HepG2 (cell line): Measurements from ENCODE around the gene METTL26. TPM values are rescaled to one million over a fixed set of nuclear protein-coding genes. Genes with fewer than 3 reads are reported as not detected.

ENCODE experiments used
- CCAR2 ChIP-seq: fragments of 200-400 bp; formaldehyde crosslinking; optimal IDR thresholded peaks from 2 replicates; pipeline ENCODE3; 2018; ENCODE audit warnings: low read depth, mild to moderate bottlenecking, low read length, moderate library complexity
- CENPX ChIP-seq: sonication (generic); formaldehyde crosslinking; IDR thresholded peaks from 2 replicates; pipeline ENCODE4 v1.9.0; 2021; ENCODE audit warnings: mild to moderate bottlenecking, missing genetic modification reagents, moderate library complexity
- DNMT1 ChIP-seq: sonication (generic); formaldehyde crosslinking; IDR thresholded peaks from 2 replicates; pipeline ENCODE4 v1.5.1; 2020; ENCODE audit warnings: mild to moderate bottlenecking, missing genetic modification reagents
- FOSL2 ChIP-seq: sonication (generic); formaldehyde crosslinking; IDR thresholded peaks from 2 replicates; pipeline ENCODE4 v1.4.0; 2020; ENCODE audit warnings: missing genetic modification reagents
- GABPB1 ChIP-seq: IDR thresholded peaks from 2 replicates; pipeline ENCODE4 v1.6.1; 2016; ENCODE audit warnings: mild to moderate bottlenecking, missing genetic modification reagents, moderate library complexity, missing compliant biosample characterization
- GFI1 ChIP-seq: sonication (generic); formaldehyde crosslinking; IDR thresholded peaks from 2 replicates; pipeline ENCODE4 v1.5.0; 2020; ENCODE audit warnings: missing genetic modification reagents, mild to moderate bottlenecking, borderline replicate concordance
- HNRNPH1 ChIP-seq: fragments of 200-400 bp; formaldehyde crosslinking; optimal IDR thresholded peaks from 2 replicates; pipeline ENCODE3; 2017; ENCODE audit warnings: mild to moderate bottlenecking, low read depth, low read length
- KAT2B ChIP-seq: fragments of 150-350 bp; IDR thresholded peaks from 2 replicates; pipeline ENCODE4 v1.6.1; 2014; ENCODE audit warnings: low read depth, low read length, borderline replicate concordance
- KLF13 ChIP-seq: sonication (generic); formaldehyde crosslinking; IDR thresholded peaks from 2 replicates; pipeline ENCODE4 v1.4.0; 2020; ENCODE audit warnings: mild to moderate bottlenecking, missing genetic modification reagents
- NFIB ChIP-seq: sonication (generic); formaldehyde crosslinking; IDR thresholded peaks from 2 replicates; pipeline ENCODE4 v1.9.0; 2021; ENCODE audit warnings: missing genetic modification reagents, mild to moderate bottlenecking, borderline replicate concordance
- POLR2A ChIP-seq, 2 experiments: IDR thresholded peaks; 2 replicates each; pipeline ENCODE4 v1.6.1; 2011; ENCODE audit warnings: low read depth in 2 of 2, low read length in 2 of 2, mild to moderate bottlenecking in 1 of 2, moderate library complexity in 1 of 2; ENCODE audit not compliant: insufficient read depth in 1 of 2
- PTBP1 ChIP-seq: fragments of 200-400 bp; formaldehyde crosslinking; IDR thresholded peaks from 2 replicates; pipeline ENCODE4 v1.6.1; 2018; ENCODE audit warnings: low read length, low read depth; ENCODE audit not compliant: poor library complexity, severe bottlenecking
- RXRB ChIP-seq: IDR thresholded peaks from 2 replicates; pipeline ENCODE4 v1.6.1; 2016; ENCODE audit warnings: borderline replicate concordance, missing genetic modification reagents, missing compliant biosample characterization
- SOX5 ChIP-seq: IDR thresholded peaks from 2 replicates; pipeline ENCODE4 v1.6.1; 2016; ENCODE audit warnings: borderline replicate concordance
- SRSF1 ChIP-seq: fragments of 200-400 bp; formaldehyde crosslinking; optimal IDR thresholded peaks from 2 replicates; pipeline ENCODE3; 2017; ENCODE audit warnings: mild to moderate bottlenecking, low read depth, low read length, moderate library complexity
- SRY ChIP-seq: sonication (generic); formaldehyde crosslinking; IDR thresholded peaks from 2 replicates; pipeline ENCODE4 v1.8.0; 2022; ENCODE audit warnings: mild to moderate bottlenecking, missing genetic modification reagents
- TAF1 ChIP-seq: sonication (generic); formaldehyde crosslinking; IDR thresholded peaks from 2 replicates; pipeline ENCODE4 v1.4.0; 2020; ENCODE audit warnings: missing genetic modification reagents
- TOPORS ChIP-seq: sonication (generic); formaldehyde crosslinking; IDR thresholded peaks from 2 replicates; pipeline ENCODE4 v1.8.0; 2023; ENCODE audit warnings: mild to moderate bottlenecking, missing genetic modification reagents
- ZKSCAN1 ChIP-seq: fragments of 150-350 bp; IDR thresholded peaks from 2 replicates; pipeline ENCODE4 v1.6.1; 2014; ENCODE audit warnings: low read length
- ZKSCAN8 ChIP-seq: IDR thresholded peaks from 2 replicates; pipeline ENCODE4 v1.6.1; 2016; ENCODE audit warnings: borderline replicate concordance, missing genetic modification reagents, missing compliant biosample characterization
- ZMYM2 ChIP-seq: sonication (generic); formaldehyde crosslinking; IDR thresholded peaks from 2 replicates; pipeline ENCODE4 v1.8.0; 2022; ENCODE audit warnings: mild to moderate bottlenecking, missing genetic modification reagents
- ZNF326 ChIP-seq: sonication (generic); formaldehyde crosslinking; IDR thresholded peaks from 2 replicates; pipeline ENCODE4 v1.4.0; 2020; ENCODE audit warnings: missing genetic modification reagents, borderline replicate concordance
- ZNF431 ChIP-seq: sonication (generic); formaldehyde crosslinking; IDR thresholded peaks from 2 replicates; pipeline ENCODE4 v1.9.0; 2022; ENCODE audit warnings: missing genetic modification reagents, low read depth, mild to moderate bottlenecking, borderline replicate concordance
- ZNF720 ChIP-seq: sonication (generic); formaldehyde crosslinking; IDR thresholded peaks from 2 replicates; pipeline ENCODE4 v1.4.0; 2020; ENCODE audit warnings: missing genetic modification reagents
- ZNF841 ChIP-seq: sonication (generic); formaldehyde crosslinking; IDR thresholded peaks from 2 replicates; pipeline ENCODE4 v1.8.1; 2023; ENCODE audit warnings: missing genetic modification reagents, borderline replicate concordance
- ZSCAN21 ChIP-seq: sonication (generic); formaldehyde crosslinking; IDR thresholded peaks from 2 replicates; pipeline ENCODE4 v1.8.0; 2022; ENCODE audit warnings: mild to moderate bottlenecking, missing genetic modification reagents, moderate library complexity, borderline replicate concordance
- polyA plus RNA-seq, 8 experiments: library from polyadenylated mRNA; depleted of rRNA in 3 of 8; stranded (reverse) in 7 of 8; unstranded in 1 of 8; fragments of >200 nt; fragmentation: Illumina TruSeq in 4 of 8; extraction: Trizol in 4 of 8; gene quantifications; 2 replicates each; pipeline versions ENCODE4 v1.2.1 to v1.2.3, GENCODE V29; 2011 to 2016; ENCODE audit warnings: low read depth in 4 of 8, missing spikeins in 1 of 8, mixed read lengths in 1 of 8; ENCODE audit not compliant: insufficient read depth in 1 of 8
- total RNA-seq, 5 experiments: library from RNA; depleted of rRNA; stranded (reverse); fragments of >200 nt; fragmentation: Illumina TruSeq; extraction: Trizol; gene quantifications; 2 replicates each; pipeline ENCODE4 v1.2.3, GENCODE V29; 2016; ENCODE audit warnings: low read depth in 1 of 5
- TF ChIP-seq, protein P1 (sequence below): fragments of 450-650 bp; IDR thresholded peaks from 2 replicates; pipeline ENCODE4 v1.6.1; 2017; ENCODE audit warnings: mild to moderate bottlenecking
- TF ChIP-seq, protein P2 (sequence below): sonication (generic); formaldehyde crosslinking; IDR thresholded peaks from 2 replicates; pipeline ENCODE4 v1.9.0; 2022; ENCODE audit warnings: missing genetic modification reagents, mild to moderate bottlenecking, borderline replicate concordance

METTL26 gene
- total and polyA plus RNA-seq, 2 of the 13 experiments (the other 11 are each of a cell fraction or from before 2014, with no cell fraction given): 65.5 to 70.1 TPM

DNA sequence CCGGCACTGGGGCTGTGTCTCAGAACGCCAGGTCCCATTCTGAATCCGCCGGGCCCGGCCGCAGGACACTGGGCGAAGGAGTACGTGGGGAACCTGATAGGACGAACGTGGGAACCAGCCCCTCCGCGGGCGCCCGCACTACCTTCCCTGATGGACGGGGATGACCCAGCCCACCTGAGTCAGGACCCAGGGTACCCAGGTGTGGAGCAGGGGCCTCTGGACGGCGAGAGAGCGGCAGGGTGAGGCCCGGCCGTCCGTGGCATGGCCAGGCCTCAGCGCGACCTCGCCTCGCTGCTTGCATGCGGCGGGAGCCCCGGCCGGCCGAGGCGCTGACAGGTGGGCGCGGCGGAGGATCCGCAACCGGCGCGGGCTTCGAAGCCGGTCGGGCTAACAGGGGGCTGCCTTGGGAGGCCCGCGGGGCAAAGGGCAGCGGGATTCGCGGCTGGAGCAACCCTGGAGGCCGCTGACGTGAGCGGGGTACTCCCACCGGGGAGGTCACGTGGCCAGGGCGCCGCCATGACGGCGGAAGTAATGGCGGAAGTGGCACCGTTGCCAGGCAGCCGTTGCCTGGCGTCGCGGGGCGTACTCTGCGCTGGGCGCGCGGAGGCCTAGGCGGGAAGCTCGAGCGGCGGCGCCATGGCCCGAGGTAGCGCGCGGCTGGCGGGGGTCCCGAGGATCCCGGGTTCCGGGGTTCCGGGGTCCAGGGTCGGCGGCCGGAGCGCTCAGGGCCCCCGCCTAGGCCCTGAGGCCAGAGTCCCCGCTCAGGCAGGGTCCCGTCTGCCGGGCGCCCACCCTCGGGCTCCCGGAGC is 12.9 kb upstream of the METTL26 start, which contains the start of gene WDR90 (continued):
- TF ChIP-seq TAF1 (peak; percentile 76), ZMYM2 (CRISPR knock-in tag) (no peak), KAT2B (no peak), POLR2A (IDR thresholded peaks at IDR 0.05; ENCODE audit: insufficient read depth in 1 of 2, low read depth in 2 of 2, low read length in 2 of 2) (peak; percentile 61 to 74), SRSF1 (peak; percentile 59), ZKSCAN1 (no peak; the same call in 1 of the 2 replicates), ZNF720 (CRISPR knock-in tag) (no peak), CENPX (CRISPR knock-in tag) (no peak), SOX5 (CRISPR knock-in tag) (peak; percentile 59; the same call in 1 of the 2 replicates), ZNF326 (CRISPR knock-in tag) (no peak), ZNF841 (CRISPR knock-in tag) (no peak; the same call in 1 of the 2 replicates), PTBP1 (no peak), GFI1 (CRISPR knock-in tag) (peak; percentile 55; the same call in 1 of the 2 replicates), KLF13 (CRISPR knock-in tag) (0 out of 2 replicates have a peak, but pooled peaks have one; percentile 28), NFIB (CRISPR knock-in tag) (no peak), TOPORS (peak; percentile 93), GABPB1 (peak; percentile 94), SRY (CRISPR knock-in tag) (peak; percentile 91), FOSL2 (CRISPR knock-in tag) (peak; percentile 41), RXRB (CRISPR knock-in tag) (peak; percentile 60; the same call in 1 of the 2 replicates), CCAR2 (no peak), ZKSCAN8 (CRISPR knock-in tag) (no peak), ZSCAN21 (CRISPR knock-in tag) (peak; percentile 67; the same call in 1 of the 2 replicates), DNMT1 (peak; percentile 41; the same call in 1 of the 2 replicates), HNRNPH1 (peak; percentile 1), ZNF431 (CRISPR knock-in tag) (peak; percentile 73; the same call in 1 of the 2 replicates)
- TF ChIP-seq, protein P1, sequence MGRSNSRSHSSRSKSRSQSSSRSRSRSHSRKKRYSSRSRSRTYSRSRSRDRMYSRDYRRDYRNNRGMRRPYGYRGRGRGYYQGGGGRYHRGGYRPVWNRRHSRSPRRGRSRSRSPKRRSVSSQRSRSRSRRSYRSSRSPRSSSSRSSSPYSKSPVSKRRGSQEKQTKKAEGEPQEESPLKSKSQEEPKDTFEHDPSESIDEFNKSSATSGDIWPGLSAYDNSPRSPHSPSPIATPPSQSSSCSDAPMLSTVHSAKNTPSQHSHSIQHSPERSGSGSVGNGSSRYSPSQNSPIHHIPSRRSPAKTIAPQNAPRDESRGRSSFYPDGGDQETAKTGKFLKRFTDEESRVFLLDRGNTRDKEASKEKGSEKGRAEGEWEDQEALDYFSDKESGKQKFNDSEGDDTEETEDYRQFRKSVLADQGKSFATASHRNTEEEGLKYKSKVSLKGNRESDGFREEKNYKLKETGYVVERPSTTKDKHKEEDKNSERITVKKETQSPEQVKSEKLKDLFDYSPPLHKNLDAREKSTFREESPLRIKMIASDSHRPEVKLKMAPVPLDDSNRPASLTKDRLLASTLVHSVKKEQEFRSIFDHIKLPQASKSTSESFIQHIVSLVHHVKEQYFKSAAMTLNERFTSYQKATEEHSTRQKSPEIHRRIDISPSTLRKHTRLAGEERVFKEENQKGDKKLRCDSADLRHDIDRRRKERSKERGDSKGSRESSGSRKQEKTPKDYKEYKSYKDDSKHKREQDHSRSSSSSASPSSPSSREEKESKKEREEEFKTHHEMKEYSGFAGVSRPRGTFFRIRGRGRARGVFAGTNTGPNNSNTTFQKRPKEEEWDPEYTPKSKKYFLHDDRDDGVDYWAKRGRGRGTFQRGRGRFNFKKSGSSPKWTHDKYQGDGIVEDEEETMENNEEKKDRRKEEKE: no peak
- TF ChIP-seq, protein P2, sequence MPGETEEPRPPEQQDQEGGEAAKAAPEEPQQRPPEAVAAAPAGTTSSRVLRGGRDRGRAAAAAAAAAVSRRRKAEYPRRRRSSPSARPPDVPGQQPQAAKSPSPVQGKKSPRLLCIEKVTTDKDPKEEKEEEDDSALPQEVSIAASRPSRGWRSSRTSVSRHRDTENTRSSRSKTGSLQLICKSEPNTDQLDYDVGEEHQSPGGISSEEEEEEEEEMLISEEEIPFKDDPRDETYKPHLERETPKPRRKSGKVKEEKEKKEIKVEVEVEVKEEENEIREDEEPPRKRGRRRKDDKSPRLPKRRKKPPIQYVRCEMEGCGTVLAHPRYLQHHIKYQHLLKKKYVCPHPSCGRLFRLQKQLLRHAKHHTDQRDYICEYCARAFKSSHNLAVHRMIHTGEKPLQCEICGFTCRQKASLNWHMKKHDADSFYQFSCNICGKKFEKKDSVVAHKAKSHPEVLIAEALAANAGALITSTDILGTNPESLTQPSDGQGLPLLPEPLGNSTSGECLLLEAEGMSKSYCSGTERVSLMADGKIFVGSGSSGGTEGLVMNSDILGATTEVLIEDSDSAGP (CRISPR knock-in tag): peak; percentile 96
